CD4-positive, alpha-beta T cell treated with Interleukin-15 for 4 hours (primary cell): ENCODE data around the gene CALM3.
"Not testable (repeated sequence)": the region's sequence is repeated elsewhere in the genome, so short reads cannot be mapped to it uniquely, and the experiment has no call there.

Experiments
- DNase-seq: peaks from one replicate; pipeline ENCODE4 v3.0.0-alpha.2; 2020; ENCODE audit warnings: low spot score

Gene CALM3

DNA sequence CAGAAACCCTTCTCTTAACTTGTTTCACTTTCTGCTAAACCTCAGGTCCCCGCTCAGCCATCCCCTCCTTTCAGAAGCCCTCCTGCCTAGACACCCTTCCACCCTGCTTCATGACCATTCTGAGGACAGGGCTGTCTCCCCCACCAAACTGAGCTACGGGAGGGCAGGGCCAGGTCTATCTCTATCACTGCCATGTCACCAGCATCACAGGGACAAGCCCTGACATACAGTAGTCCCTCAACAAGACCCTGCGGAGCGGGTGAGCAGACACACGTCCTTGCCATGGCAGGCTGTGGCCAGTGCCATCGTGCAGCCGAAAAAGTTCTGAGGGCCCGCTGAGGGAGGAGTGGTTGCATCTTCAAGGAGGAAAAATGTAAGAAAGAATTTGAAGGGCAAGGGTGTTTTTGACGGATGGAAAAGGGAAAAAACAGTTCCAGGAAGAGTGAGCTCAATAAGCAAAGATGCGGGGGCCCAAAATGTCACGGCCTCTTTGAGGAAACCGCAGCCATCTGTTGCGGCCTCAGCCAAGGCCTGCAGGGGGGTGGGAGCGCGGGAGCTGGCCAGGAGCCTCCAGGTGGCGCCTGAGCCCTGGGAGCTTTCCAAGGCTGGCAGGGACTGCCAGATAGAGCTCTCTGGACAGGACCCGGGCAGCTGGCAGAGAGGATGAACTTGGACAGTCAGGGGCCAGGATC is 15.6 kb downstream of the CALM3 start:
- DNase-seq, result peak; percentile 37

DNA sequence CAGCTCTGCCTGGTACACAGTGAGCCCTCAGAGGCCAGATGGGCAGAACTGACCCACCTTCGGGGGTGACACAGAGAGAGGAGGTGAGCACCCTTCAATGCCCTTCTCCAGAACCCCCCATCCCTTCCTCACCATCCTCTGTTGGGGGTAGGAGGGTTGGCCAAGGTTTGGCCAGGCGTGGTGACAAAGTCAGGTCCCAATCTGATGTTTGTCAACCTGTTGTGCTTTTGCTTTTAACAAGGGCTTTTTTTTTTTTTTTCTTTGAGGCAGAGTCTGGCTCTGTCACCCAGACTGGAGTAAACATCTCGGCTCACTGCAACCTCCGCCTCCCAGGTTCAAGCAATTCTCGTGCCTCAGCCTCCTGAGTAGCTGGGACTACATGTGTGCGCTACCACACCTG is 16.5 kb downstream of the CALM3 start:
- DNase-seq, result no peak

- DNase-seq, result peak; percentile 46
These were observed 17.6 kb downstream of the CALM3 start for GRCh38 chr19:46618670-46619231.

GRCh38 chr19:46620267-46620666 is 19.1 kb downstream of the CALM3 start:
- DNase-seq, result no peak

GRCh38 chr19:46620716-46621115 is 19.6 kb downstream of the CALM3 start:
- no peak for DNase-seq

DNA sequence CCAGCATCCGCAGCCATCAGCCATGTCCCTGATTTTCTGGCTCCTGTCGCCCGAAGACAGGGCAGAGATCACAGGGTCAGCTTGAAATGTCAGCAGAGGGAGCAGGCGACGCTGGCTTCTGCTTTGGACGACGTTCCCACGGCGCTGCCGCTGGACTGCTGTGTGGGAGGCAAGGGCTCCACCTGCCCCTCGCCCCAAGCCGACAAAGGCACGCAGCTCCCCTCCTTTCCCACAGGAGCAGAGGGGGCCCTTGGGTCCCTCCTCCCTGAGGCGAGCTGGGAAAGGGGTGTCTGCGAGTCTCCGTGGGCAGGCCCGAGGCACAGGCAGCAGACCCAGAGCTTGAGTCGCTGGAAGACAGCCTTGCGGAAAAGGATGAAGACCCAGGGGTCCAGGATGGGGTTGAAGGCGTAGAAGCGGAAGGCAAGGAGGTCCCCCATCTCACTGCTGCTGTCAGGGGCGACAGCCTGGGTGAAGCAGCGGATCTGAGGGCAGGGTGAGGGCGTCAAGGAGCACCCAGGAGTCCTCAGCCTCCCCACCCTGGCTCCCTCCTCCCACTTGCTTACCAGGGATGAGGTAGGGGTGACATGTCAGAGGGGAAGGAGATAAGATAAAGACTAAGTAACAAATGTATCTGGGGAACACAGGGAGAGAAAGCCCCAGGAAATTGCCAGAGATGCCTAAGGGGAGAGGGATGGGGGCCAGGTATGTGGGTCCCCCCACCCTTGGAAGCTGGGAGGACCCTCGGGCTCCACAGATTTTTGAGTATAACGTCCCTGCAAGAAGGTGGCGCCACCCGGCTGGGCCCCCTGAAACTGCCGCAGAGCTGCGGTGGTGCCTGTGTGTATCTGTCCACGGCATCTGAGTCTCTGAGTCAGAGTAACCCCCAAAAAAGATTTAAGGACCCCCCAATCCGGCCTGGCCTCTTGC is 20.3 kb downstream of the CALM3 start:
- no peak for DNase-seq

GRCh38 chr19:46622118-46622446 is 21.0 kb downstream of the CALM3 start:
- no peak for DNase-seq

- no peak for DNase-seq
These were observed 22.9 kb downstream of the CALM3 start for GRCh38 chr19:46623915-46624502.

- no peak for DNase-seq
These were observed 24.0 kb downstream of the CALM3 start, which contains the start of gene PTGIR for GRCh38 chr19:46624958-46625661. Gene PTGIR, minus strand, starts transcription at chr19:46625089. Its CDS starts 864 bp downstream, at chr19:46624225.

- no peak for DNase-seq
These were observed 24.6 kb downstream of the CALM3 start for GRCh38 chr19:46625731-46626130.

DNA sequence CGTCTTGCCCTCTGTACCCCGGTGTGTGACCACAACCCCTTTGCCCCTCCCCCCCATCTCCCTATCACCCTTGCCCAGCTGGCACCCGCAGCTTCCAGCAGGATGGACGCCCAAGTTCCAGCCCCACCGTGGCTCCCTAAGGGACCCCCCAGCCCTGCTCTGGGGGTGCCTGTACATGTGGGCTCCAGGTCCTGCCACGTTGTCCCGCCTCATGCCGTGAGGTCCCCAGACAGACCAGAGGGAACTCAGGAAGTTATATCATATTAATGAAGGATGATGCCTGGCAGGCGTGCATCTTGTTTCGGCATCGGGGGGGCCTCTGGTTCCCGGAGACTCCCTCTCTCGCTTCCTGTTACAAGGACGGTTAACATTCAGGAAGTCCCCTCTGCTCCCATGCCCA is 25.3 kb downstream of the CALM3 start:
- no peak for DNase-seq

GRCh38 chr19:46628970-46629369 is 27.8 kb downstream of the CALM3 start:
- not testable (repeated sequence) for DNase-seq

DNA sequence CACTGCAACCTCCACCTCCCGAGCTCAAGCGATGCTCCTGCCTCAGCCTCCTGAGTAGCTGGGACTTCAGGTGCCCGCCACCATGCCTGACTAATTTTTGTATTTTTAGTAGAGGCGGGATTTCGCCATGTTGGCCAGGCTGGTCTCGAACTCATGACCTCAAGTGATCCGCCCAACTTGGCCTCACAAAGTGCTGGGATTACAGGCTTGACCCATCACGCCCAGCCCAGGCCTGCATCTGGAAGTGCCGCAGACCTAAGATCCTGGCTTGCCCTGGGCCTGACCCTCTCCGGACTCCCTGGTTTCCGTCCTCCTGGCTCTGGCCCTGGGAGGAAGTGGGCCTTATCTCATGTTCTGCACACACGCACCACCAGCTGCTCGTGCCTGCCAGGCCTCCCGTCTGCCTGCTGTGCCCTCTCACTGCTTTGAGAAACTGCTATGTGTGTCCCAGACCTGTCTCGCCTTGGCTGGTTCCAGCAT is 28.5 kb downstream of the CALM3 start:
- DNase-seq, result no peak

DNA sequence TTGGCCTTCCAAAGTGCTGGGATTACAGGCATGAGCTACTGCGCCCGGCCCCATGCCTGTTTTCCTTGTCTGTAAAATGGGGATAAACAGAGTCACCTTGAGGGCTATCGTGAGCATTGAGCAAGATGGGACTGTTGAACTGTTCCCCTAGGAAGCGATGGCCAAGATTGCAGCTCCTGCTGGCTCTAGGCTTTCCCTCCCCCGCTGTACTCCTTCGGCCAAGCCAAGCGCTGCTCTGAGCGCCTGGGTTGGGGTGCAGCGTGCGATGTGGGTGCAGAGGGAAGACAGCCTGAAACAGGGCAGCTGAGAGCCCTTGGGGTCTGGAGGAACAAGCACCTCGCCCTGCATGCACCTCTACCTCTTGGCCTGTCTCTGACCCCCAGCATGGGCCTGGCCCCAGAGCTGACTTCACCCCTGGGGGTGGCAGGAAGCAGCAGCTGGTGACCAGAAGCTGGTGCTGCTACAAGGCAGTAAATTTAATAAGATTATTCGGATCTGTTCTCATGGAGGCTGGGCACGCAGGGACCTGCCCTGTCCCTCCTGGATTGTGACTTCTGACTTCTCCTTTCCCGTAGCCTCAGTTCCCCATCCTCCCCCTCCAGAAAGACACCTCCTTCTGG is 29.6 kb downstream of the CALM3 start:
- DNase-seq, result no peak

- no peak for DNase-seq
These were observed 30.4 kb downstream of the CALM3 start for GRCh38 chr19:46631481-46631880.

GRCh38 chr19:46633130-46633529 is 32.0 kb downstream of the CALM3 start:
- no peak for DNase-seq

DNA sequence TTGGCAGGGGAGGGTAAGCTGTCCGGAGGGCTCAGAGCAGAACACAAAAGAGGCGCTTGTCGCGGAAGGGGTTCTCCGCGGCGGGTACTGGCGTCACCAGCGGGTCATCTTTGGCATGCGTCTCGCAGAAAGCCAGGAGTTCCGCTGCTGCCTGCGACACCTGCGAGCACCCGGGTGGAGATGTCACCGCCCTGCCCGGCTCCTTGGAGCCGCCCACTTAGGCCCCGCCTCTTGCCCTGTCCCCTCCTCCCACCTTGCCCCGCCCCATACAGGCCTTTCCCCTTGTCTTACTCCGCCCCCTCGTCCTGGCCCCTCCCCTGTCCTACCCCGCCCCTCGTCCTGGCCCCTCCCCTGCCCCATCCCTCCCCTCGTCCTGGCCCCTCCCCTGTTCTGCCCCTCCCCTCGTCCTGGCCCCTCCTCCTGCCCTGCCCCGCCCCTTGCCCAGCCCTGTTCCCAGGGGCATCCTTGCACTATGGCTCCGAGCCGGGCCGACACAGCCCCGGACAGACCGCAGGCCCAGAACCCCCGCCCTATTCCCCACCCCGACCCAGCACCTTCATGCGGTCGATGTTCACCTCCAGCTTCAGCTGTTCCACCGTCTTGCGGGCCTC is 33.0 kb downstream of the CALM3 start:
- peak; percentile 94 for DNase-seq

- no peak for DNase-seq
These were observed 33.6 kb downstream of the CALM3 start for GRCh38 chr19:46634656-46635218.

DNA sequence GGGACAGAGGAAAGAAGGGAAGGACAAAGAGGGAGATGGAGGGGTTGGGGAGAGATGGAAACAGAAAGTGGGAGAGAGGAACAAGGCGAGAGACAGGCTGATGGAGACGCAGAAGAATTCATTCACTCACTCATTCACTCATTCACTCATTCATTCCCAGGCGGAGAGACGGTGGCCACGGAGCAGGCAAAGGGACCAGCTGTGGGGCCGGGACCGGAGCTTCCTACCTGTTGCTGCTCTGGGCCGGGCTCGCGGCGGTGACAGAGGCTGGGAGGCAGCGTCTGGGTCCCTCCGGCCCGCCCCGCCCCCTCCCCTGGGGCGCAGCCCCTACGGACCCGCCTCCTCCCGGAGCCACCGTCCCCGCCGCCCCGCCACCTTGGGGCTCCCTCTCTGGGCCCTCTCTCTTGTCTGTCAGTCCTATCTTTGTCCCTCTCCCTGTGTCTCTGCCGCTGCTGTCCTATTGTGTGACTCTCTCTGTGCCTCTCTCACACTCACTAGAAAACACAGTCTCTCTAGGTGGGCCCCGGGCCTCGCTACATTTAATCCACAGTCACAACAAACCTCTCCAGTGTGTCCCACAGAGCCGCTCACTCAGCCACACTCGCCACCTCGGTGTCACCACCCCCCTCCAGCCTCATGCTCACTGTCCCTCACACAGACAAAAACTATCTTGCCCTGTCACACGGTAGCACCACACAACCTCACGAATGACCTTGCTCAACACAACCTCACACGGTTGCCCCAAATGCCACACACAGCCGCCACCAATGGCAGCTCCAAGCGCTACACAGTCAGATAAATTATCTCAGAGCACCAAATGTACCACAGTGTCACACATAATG is 35.0 kb downstream of the CALM3 start, which contains the start of gene GNG8:
TSS of gene GNG8 (minus strand) at position 283 of the 842 bp plus-strand sequence. CDS start 1,520 bp downstream, outside the sequence.
- no peak for DNase-seq
